Stimulated activated CD4-positive, alpha-beta T cell treated with anti-CD3 and anti-CD28 coated beads, Interleukin-2, amount 100 ng/mL, for 4 hours (primary cell): ENCODE results near the gene CXCR3.
A peak's percentile ranks its signal among the peaks of the same experiment; 100 is the strongest.
"Not testable (repeated sequence)": the region's sequence is repeated elsewhere in the genome, so short reads cannot be mapped to it uniquely, and the experiment has no call there.

Experiments
- DNase-seq: peaks from one replicate; pipeline ENCODE4 v3.0.0-alpha.2; 2020; ENCODE audit warnings: low read depth

The CXCR3 gene

DNA sequence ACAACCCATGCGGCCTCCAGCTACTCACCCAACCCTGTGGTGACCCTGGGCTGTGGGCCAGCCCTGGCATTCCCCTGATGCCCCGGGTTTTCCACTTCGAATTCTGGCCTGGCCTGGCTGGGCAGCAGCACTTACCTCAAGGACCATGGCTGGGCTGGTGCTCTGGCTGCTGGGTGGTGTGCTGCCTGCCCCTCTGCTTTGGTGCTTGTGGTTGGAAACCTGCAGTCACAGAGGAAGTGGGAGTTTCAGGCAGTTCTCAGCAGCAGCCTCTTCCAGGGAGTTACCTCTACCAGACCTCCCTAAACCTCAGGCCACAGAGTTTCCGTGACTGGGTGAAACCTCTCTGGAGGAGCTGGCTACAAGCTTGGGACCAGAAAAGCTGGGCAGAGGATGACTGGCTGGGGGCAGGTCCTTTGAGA is at the start of gene CXCR3:
Gene CXCR3 (minus strand): TSS at position 209 of the 419 bp plus-strand sequence. CDS start 62 bp downstream, at position 147.
- peak; percentile 57 for DNase-seq

- no peak for DNase-seq
Observed at GRCh38 chrX:71667328-71668247, 49.3 kb upstream of the CXCR3 start, which contains the start of gene LOC101059915. TSS of gene LOC101059915 (plus strand) at chrX:71667546.

DNA sequence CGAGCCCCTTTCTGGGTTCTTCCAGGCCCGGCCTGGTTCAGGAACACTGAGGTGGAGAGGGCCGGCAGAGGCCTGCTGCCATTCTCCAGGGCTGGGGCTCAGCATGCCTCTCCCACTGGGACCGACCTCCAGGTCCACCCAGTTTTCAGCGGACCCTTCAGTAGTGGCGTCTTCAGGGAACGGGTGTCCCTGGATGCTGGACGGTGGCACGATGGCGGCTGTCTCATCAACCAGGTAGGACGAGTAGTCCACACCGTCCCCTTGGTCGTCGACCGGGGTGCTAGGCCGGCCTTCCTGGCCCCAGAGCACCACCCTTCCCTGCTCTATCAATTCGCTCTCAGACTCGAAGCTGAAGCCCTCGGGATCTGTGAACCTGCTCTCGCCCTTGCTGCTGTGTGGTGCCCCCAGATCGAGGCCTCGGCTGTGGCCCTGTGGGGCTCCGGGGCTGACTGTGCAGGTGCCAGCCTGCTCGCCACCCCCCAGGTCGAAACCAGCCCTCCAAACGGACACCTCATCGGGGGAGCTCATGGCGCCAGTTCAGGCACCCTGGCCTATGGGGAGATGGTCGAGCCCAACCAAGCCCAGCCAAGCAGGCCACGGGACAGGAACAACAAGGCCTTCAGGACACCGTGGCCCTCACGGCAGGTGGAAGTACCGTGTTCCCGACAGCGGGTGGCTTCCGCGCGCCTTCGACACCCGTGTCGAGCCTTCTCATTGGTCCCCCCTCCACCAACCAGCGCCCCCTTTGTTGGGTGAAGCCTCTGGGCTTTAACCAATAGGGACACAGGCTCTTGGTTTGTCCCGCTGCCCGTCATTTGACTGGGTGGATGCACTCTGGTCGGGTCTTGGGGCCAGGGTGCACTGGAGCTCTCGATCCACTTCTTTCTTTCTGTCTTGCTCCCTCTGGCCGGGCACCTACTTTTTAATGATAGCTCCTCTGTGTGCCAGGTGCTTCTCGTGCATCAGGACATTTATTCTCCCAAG is 48.2 kb upstream of the CXCR3 start:
- DNase-seq, result no peak

- DNase-seq, result no peak
Observed at GRCh38 chrX:71665747-71666146, 47.4 kb upstream of the CXCR3 start.

- no peak for DNase-seq
Observed at GRCh38 chrX:71664889-71665491, 46.7 kb upstream of the CXCR3 start.

DNA sequence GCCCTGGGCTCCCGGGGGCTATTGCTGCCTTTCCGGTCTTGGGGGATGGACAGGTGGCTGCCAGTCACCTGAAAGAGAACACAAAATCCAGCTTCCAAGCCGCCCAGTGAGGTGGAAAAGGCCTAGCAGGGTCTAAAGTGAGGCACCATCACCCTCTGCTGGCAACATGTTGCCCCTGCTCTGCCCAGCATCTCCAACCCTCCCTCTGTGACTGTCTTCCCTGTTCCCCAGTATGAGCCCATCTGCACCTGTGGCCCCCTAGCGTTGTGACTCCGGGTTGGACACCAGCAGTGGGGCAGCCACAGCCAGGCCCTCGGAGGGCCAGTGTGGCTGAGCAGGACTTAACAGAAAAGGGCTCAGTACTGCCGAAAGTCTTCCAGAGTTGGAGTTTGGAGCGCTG is 45.9 kb upstream of the CXCR3 start:
- not testable (repeated sequence) for DNase-seq

DNA sequence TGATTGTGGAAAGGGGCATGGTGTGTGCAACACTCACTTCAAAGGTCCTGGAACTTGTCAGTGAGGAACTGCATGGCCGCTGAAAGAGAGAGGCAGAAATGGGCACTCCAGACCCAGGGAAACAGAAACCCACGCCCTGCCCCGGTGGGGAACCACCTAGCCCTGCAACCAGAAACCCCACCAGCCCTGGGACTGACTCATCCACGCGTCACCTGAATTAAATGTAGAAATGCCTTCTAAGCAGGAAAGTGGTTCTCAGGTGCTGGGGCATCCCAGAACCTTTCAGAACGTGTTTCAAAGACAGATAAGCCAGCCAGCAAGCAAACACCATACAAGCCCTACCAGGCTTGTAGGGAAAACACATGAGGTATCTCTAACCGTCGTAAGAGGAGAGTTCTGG is 44.9 kb upstream of the CXCR3 start:
- peak; percentile 55 for DNase-seq

GRCh38 chrX:71662654-71663053 is 44.3 kb upstream of the CXCR3 start:
- not testable (repeated sequence) for DNase-seq

DNA sequence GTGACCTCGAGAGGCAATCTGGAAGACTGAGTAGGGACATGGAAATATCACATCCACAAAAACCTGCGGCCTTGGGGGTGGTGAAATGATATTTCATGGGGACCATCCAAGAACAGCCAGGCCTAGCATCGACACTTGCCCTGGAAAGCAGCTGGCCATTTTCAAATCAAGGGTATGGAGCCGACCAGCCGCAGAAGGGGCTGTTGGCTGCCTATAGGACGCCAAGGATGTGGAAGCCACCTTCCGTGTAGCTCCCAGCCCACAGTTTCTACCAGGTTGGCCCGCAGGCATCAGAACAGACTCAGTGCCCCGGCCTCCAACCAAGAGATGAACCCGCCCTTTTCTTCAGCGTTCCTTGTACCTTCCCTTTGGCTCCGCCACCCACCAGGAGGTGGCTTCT is 43.6 kb upstream of the CXCR3 start:
- no peak for DNase-seq

DNA sequence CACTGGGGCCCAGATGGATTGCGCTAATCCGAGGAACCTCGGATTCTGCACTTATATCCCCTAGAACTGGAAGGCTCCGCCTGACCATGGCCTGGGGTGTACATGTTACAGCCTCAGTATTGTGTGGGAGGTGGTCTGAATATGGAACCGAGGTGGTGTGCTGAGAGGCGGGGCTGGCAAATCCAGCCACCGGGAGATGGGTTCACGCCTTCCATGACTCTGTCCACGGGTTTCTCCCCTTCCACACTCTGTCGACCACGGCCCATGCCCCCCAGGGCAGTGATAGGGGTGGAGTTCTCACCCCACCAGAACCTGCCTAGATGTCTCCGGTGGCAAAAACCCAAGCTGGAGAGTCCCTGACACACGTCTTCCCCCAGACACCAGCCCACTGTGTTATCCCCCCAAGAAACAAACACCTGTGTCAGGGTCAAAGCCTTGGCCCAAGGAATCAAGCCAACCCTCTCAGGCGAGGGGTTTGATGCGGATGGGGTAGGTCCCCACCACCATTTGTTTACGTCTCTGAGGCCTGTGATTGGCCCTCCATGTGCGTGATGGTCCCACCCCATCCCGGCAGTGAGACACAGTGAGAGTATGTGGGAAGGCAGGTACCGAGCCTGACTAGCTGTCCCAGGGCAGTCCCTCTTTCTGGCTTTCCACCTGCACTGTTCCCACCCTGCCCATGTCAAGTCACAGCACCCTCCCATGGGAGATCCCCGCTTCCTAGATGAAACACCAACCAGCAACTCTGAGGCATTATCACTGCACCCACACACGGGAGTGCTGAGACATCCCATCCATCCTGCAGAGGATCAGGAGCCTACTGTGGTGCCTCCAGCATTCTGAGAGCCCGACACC is 42.5 kb upstream of the CXCR3 start:
- no peak for DNase-seq

DNA sequence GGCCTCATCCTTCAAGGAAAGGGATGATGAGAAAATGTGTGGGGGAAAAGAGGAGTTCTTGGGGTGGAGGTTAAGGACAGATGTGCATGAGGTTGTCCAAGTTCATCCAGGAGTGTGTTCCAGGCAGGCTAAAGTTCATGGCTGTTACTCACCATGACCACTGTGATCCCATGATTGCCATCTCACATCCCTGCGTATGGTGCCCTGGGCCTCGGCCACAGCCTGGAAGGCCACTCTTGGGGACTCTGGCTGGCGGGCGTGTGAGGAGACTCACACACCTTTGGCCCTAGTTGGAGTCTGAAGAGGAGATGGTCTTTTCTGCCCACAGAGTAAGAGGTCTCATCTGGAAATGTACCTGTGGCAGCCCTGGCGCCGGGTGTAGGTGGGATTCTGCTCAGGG is 41.6 kb upstream of the CXCR3 start:
- DNase-seq, result no peak

DNA sequence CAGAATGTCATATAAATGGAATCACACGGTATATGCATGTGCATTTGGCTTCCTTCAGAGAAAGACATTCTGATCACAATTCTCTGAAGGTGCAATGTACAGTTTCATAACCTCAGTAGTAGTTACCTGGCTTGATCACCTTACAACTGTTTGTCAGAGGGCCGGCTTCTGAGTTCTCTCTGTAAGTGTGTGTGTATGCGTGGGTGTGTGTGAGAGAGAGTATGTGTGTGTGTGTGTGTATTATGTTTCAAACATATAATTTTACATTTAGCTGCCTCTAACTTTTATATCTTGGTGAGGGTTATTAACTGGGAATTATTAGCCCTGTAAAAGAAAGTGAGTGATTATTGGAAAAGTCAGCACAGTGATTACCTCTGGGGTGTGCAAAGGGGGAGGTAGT is 41.0 kb upstream of the CXCR3 start:
- no peak for DNase-seq

DNA sequence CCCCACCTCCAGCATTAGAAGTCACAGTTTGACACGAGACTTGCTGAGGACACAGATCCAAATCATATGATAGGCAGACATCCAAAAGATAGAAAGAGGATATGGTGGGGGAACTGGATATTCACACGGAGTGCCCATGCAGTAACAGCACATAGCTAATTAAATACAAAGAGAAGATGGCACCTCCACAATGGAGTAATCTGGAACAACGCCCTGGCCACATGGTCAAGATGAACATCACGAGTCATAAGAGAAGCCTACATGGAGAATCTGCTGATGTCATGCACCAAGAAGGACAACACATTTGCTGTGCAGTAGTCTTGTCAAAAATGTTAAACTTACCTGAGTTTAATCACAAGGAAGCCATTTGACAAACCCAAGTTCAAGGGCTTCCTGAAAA is 39.0 kb upstream of the CXCR3 start:
- DNase-seq, result no peak

GRCh38 chrX:71653344-71653743 is 35.0 kb upstream of the CXCR3 start:
- no peak for DNase-seq

GRCh38 chrX:71652405-71652804 is 34.1 kb upstream of the CXCR3 start:
- peak; percentile 42 for DNase-seq

- no peak for DNase-seq
Observed at GRCh38 chrX:71650333-71650969, 32.1 kb upstream of the CXCR3 start.

GRCh38 chrX:71644406-71644805 is 26.1 kb upstream of the CXCR3 start:
- DNase-seq, result not testable (repeated sequence)

GRCh38 chrX:71640002-71640401 is 21.7 kb upstream of the CXCR3 start:
- DNase-seq, result no peak

DNA sequence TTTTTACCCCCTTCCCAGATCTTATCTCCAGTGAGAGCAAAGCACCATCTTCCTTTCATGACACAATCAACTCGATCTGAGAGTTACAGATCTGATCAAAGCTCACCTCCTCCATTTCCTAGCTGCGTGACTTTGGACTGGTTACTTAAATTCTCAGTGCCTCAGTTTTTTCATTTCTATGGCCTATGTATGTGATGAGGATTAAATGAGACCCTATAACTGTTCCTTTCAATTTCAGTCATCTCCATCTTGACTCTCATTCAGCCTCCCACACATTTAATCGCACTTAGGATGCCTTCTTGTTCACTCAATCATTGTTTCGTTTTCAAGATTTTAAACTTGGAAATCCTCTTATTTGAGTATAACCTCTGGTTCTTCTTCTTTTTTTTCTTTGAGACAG is 20.1 kb upstream of the CXCR3 start:
- no peak for DNase-seq

GRCh38 chrX:71637848-71638247 is 19.5 kb upstream of the CXCR3 start:
- DNase-seq, result no peak

- DNase-seq, result no peak
Observed at GRCh38 chrX:71637253-71637618, 18.9 kb upstream of the CXCR3 start.
